Lower leg skin (tissue), 4 donors: ENCODE measurements around the gene KCNC3. TPM values are rescaled to one million over a fixed set of nuclear protein-coding genes. Genes with fewer than 3 reads are reported as not detected.

ENCODE experiments used
- DNase-seq, 2 donors: peaks; one replicate each; pipeline ENCODE4 v3.0.0-alpha.2; 2019; ENCODE audit warnings: low spot score in 2 of 2
- H3K4me3 ChIP-seq: fragments of 200-600 bp; sonication (generic); 2 replicates; pipeline ENCODE4 v1.5.1; 2017; ENCODE audit warnings: mild to moderate bottlenecking, low read depth; ENCODE audit not compliant: poor library complexity, severe bottlenecking
- POLR2A ChIP-seq, 2 donors: fragments of 450-650 bp; IDR thresholded peaks; one replicate each; pipeline ENCODE4 v1.6.1; 2016 to 2017; ENCODE audit warnings: antibody characterized with exemption in 2 of 2, mild to moderate bottlenecking in 1 of 2, moderate library complexity in 1 of 2
- WGBS, 2 donors: methylation state at CpG; one replicate each; pipeline ENCODE4 v1.1.5; 2018; 5-methylcytosine and 5-hydroxymethylcytosine counted together
- intact Hi-C: fragments of 100-400 bp; cut with DNase I; formaldehyde crosslinking; loops from one replicate; pipeline ENCODE4 v1.15.0; 2023; ENCODE audit warnings: low total_unique reads
- total RNA-seq, 4 donors: library from RNA; depleted of rRNA; stranded (reverse); fragments of >200 nt; gene quantifications; one replicate each; pipeline ENCODE4 v1.1.0, GENCODE V29; 2016
- TF ChIP-seq, protein P1 (sequence below), 3 donors: fragments of 450-650 bp; IDR thresholded peaks; one replicate each; pipeline ENCODE4 v1.5.1; 2016; ENCODE audit warnings: antibody characterized with exemption in 3 of 3, mild to moderate bottlenecking in 3 of 3, moderate library complexity in 2 of 3

KCNC3 gene
- total RNA-seq, 4 donors from 2014 or later: 0.53 to 2.0 (median 1.7) TPM

DNA sequence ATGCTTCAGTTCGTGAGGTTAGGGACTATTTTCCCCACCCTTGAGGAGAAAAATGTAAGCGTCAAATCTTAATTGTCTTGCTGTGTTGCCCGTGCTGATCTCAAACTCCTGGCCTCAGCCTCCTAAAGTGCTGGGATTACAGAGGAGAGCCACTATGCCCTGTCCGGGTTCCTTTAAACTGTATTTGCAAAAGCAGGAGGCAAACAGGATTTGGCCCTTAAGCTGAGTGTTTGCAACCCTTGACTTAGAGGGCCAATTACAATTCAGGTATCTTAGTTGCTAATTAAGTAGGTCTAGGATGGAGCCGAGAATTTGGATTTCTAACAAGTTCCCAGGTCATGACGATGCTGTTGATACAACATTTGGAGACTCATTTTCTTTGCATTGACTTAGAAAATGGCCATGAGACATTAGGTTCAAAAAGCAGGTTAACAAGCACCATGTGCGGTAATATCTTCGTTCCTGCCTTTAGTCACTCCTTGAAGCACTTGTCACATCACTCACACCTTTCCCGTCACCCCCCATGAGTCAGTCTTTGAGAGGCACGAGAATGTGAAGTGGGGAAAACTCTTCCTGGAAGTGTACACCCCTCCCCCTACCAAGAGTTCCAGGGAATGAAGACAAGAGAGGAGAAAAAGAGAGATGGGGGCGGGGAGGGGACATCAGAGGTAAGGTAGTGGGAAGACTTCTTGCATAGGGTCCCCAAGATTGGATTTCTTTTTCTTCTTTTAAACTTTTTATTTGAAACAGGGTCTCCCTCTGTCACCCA lies 33.7 kb upstream of the KCNC3 start:
- DNase-seq: no peak
- intact Hi-C loops: loop anchor here (10.0 kb wide), 1 partner anchor 422 kb away; no protein-coding TSS in a partner anchor
- WGBS, 2 donors: 72 to 74% methylated on average over 11 of the region's 11 CpGs
- no peak for TF ChIP-seq POLR2A (IDR thresholded peaks at IDR 0.05)
- TF ChIP-seq, protein P1, sequence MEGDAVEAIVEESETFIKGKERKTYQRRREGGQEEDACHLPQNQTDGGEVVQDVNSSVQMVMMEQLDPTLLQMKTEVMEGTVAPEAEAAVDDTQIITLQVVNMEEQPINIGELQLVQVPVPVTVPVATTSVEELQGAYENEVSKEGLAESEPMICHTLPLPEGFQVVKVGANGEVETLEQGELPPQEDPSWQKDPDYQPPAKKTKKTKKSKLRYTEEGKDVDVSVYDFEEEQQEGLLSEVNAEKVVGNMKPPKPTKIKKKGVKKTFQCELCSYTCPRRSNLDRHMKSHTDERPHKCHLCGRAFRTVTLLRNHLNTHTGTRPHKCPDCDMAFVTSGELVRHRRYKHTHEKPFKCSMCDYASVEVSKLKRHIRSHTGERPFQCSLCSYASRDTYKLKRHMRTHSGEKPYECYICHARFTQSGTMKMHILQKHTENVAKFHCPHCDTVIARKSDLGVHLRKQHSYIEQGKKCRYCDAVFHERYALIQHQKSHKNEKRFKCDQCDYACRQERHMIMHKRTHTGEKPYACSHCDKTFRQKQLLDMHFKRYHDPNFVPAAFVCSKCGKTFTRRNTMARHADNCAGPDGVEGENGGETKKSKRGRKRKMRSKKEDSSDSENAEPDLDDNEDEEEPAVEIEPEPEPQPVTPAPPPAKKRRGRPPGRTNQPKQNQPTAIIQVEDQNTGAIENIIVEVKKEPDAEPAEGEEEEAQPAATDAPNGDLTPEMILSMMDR (IDR thresholded peaks at IDR 0.05): no peak
- no peak overlapping the region for H3K4me3 ChIP-seq

DNA sequence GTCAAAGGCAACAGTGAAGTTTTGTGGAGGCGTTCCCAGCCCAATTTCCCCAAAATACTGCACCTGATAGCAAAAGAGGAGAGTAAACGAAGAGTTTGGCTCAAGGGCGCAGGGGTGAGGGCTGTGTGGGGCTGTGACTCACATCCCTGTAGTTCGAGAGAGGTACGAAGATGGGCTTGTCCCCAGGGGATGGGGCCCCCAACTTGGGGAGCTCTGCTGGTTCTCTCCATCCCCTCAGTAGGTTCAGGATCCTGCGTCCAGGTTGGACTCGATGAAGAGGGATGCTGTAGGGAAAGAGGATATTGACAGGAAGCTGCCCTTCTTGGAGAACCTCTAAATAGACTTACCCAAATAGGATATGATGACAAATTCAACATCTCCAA lies 32.8 kb upstream of the KCNC3 start:
- TF ChIP-seq POLR2A (IDR thresholded peaks at IDR 0.05): no peak
- TF ChIP-seq, protein P1 (IDR thresholded peaks at IDR 0.05): no peak
- DNase-seq: no peak
- intact Hi-C loops: loop anchor here (10.0 kb wide), 1 partner anchor 423 kb away; no protein-coding TSS in a partner anchor
- 86% methylated on average over 7 of the region's 7 CpGs for WGBS, 2 donors
- no peak overlapping the region for H3K4me3 ChIP-seq

DNA sequence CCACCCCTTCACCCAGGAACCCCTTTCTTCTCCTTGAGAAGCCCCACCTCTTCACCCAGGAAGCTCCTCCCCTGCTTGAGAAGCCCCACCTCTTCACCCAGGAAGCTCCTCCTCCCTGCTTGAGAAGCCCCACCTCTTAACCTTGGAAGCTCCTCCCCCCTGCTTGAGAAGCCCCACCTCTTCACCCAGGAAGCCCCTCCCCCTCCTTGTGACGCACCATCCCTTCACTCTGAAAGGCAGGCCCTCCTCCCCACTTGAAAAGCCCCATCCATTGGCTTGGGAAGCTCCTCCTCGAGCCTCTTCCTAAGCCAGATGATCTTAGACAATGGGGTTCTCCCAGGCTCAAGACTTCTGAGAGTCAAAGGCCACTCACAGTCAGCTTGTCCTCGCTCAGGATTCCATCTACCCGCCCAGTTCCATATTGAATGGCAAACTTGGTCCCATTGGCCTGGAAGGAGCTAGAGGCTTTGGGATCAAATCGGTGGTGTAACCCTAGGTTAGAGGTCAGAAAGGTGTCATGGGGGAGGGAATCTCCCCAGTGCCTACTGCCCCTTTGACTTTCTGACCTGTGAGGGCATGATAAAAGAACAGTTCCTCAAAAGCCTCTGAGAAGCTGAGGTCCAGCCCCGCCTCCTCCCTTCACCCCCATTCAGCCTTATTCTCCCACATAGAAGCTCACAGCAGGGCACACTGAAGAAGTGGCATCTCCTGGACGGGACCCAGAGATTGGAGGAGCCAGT lies 32.3 kb upstream of the KCNC3 start:
- intact Hi-C loops: loop anchor here (10.0 kb wide), 1 partner anchor 423 kb away; no protein-coding TSS in a partner anchor
- no peak for TF ChIP-seq POLR2A (IDR thresholded peaks at IDR 0.05)
- TF ChIP-seq, protein P1 (IDR thresholded peaks at IDR 0.05): no peak
- DNase-seq: no peak
- H3K4me3 ChIP-seq: no peak overlapping the region
- WGBS, 2 donors: 85 to 89% methylated on average over 7 of the region's 7 CpGs

DNA sequence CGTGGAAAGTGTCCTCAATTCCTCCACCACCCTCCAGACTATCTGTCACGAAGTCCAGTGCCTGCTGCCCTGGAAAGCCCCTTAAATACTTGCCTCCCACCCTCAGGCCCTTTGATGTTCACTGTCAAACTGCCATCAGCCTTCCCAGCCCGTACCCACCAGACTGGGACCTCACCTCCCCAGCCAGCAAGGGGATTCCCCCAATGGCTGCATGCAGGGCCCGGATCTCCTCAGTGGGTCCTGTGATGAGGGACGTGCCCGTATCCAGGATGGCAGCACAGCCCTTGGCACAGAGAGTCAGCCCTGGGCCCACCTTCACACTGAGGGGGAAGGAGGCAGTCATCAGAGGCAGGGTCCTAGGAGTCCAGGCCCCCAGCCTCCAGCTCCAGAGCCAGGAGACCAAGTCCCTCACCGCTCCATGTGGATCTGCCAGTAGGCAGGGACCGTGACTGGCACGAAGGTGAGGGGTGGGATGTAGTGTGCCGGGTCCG lies 30.2 kb upstream of the KCNC3 start:
- no peak overlapping the region for H3K4me3 ChIP-seq
- 90 to 95% methylated on average over 10 to 11 of the region's 11 CpGs for WGBS, 2 donors
- TF ChIP-seq, protein P1 (IDR thresholded peaks at IDR 0.05): no peak
- no peak for TF ChIP-seq POLR2A (IDR thresholded peaks at IDR 0.05)
- no peak for DNase-seq
- intact Hi-C loops: no loop called here

DNA sequence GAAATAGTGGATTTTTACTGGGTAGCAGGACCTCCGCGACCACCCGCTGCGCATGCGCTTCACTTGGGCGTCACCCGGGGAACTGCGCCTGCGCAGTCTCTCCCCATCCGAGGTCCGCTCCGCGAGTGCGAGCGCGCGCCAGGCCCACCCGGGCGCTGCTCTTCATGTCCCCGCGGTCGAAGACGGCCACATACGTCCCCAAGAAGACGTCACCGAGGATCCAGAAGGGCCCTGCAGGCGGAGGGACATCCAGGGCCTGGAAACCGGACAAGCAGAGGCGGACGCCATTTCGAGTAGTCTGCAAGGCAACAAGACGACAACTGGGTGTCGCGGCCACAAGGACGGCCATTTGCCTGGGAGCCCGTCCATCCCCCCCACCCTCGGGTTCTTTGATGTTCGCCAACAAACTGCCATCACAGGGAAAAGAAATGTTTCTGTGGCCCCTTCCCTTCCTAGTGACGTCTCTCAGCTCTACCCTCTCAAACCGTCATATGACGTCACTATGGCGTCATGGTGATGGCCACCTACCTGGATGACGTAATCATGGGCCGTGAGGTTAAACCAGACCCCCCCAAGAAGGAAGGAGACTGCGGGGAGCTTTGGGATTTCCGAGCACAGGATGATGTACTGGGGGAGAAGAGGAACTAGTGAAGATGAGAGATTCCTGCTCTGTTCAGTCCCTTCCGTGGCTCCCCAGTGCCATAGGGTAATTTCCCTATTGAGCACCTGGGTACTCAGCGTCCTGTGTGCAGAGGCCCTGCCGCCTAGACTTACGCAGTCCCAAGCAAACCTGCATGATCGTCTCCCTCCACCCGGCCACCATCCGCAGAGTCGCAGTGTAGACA lies 29.5 kb upstream of the KCNC3 start:
- WGBS, 2 donors: 32 to 45% methylated on average over 49 to 54 of the region's 54 CpGs
- no peak overlapping the region for H3K4me3 ChIP-seq
- no peak for DNase-seq
- intact Hi-C loops: no loop called here
- TF ChIP-seq, protein P1 (IDR thresholded peaks at IDR 0.05): no peak
- TF ChIP-seq POLR2A (IDR thresholded peaks at IDR 0.05): no peak
